HCT116 (cell line): ENCODE data around the gene ZNF697. TPM values are rescaled to one million over a fixed set of nuclear protein-coding genes. Genes with fewer than 3 reads are reported as not detected.
"Not testable (repeated sequence)": the region's sequence is repeated elsewhere in the genome, so short reads cannot be mapped to it uniquely, and the experiment has no call there.

ENCODE experiments used
- ATAC-seq: fragments of 200-7000 bp; cut with Tn5 transposase; 2 replicates; pipeline ENCODE4 v1.9.1; 2020; ENCODE audit warnings: mild to moderate bottlenecking, moderate library complexity
- BruUV-seq: library from RNA; stranded (reverse); fragments of 400-500 nt; replicated peaks from 2 replicates; lab custom pipeline; 2021; lab: Mats Ljungman, UMichigan
- CTCF ChIA-PET: fragments of 300-600 bp; sonication (Branson Sonifier 250); formaldehyde crosslinking; loops from one replicate; lab custom pipeline; 2021; ENCODE audit warnings: antibody characterized with exemption; lab: Charles Lee
- POLR2A ChIA-PET: fragments of 300-600, 350-600 bp; sonication (Branson Sonifier 250); formaldehyde crosslinking; loops from one replicate; lab custom pipeline; 2021; ENCODE audit warnings: antibody characterized with exemption; lab: Charles Lee
- RAD21 ChIA-PET, 2 experiments: fragments of 300-600 bp; sonication (Branson Sonifier 250); formaldehyde crosslinking; loops; one replicate each; lab custom pipeline; 2023; ENCODE audit warnings: low total read pairs in 2 of 2; ENCODE audit not compliant: uncharacterized antibody in 2 of 2, unreplicated experiment in 2 of 2, low non-redundant PET in 1 of 2; lab: Charles Lee
- DNase-seq: peaks from one replicate; pipeline ENCODE4 v3.0.0-alpha.2; 2010; ENCODE audit warnings: low read depth, low spot score
- H2AFZ ChIP-seq: fragments of 200-600 bp; shearing (Covaris generic), sonication (generic); 2 replicates; pipeline ENCODE4 v1.6.1; 2017; ENCODE audit warnings: low read depth, mixed run types, mixed read lengths, antibody characterized with exemption, low read length; ENCODE audit not compliant: poor library complexity, severe bottlenecking
- H3K27ac ChIP-seq: 2 replicates; pipeline ENCODE4 v1.5.1; 2012; ENCODE audit warnings: low read depth, low read length
- H3K27me3 ChIP-seq: fragments of 200-600 bp; sonication (generic); 2 replicates; pipeline ENCODE4 v1.6.1; 2016; ENCODE audit warnings: mixed run types, low read length, mixed read lengths; ENCODE audit not compliant: insufficient read depth
- H3K36me3 ChIP-seq, 2 experiments: fragments of 200-500 bp in 1 of 2; fragments of 200-600 bp in 1 of 2; sonication (Bioruptor generic) in 1 of 2; sonication (generic) in 1 of 2; 2 replicates each; pipeline versions ENCODE4 v1.5.1 to v1.6.1; 2014 to 2016; ENCODE audit warnings: low read length in 2 of 2, inconsistent platforms in 1 of 2, mixed read lengths in 1 of 2, mixed run types in 1 of 2; ENCODE audit not compliant: insufficient read depth in 2 of 2, control insufficient read depth in 1 of 2
- H3K4me1 ChIP-seq, 2 experiments: fragments of 200-600 bp in 1 of 2; sonication (generic) in 1 of 2; 2 replicates each; pipeline versions ENCODE4 v1.5.1 to v1.6.1; 2012 to 2017; ENCODE audit warnings: low read length in 2 of 2, inconsistent platforms in 1 of 2, mild to moderate bottlenecking in 1 of 2, mixed read lengths in 1 of 2, mixed run types in 1 of 2, moderate library complexity in 1 of 2; ENCODE audit not compliant: insufficient read depth in 2 of 2, control insufficient read depth in 1 of 2
- H3K4me2 ChIP-seq: fragments of 200-600 bp; sonication (generic); 2 replicates; pipeline ENCODE4 v1.6.1; 2017; ENCODE audit warnings: mixed run types, low read length, mixed read lengths
- H3K4me3 ChIP-seq, 2 experiments: fragments of 200-600 bp in 1 of 2; sonication (generic) in 1 of 2; replicated peaks in 1 of 2; 2 replicates each; pipeline ENCODE4 v1.5.1; 2011 to 2016; ENCODE audit warnings: low read length in 2 of 2, control low read depth in 1 of 2, low read depth in 1 of 2, mild to moderate bottlenecking in 1 of 2, mixed read lengths in 1 of 2, mixed run types in 1 of 2
- H3K79me2 ChIP-seq: fragments of 200-600 bp; sonication (generic); 2 replicates; pipeline ENCODE4 v1.6.1; 2017; ENCODE audit warnings: mild to moderate bottlenecking, mixed run types, low read length, moderate library complexity, mixed read lengths; ENCODE audit not compliant: insufficient read depth
- H3K9ac ChIP-seq: fragments of 200-600 bp; sonication (generic); 2 replicates; pipeline ENCODE4 v1.6.1; 2016; ENCODE audit warnings: low read length, mixed read lengths
- H3K9me2 ChIP-seq: fragments of 200-600 bp; sonication (generic), shearing (Covaris generic); 2 replicates; pipeline ENCODE4 v1.6.1; 2017; ENCODE audit warnings: mixed run types, mild to moderate bottlenecking, moderate library complexity; ENCODE audit not compliant: insufficient read depth
- H3K9me3 ChIP-seq, 2 experiments: fragments of 200-500 bp in 1 of 2; fragments of 200-600 bp in 1 of 2; sonication (Bioruptor generic) in 1 of 2; sonication (generic) in 1 of 2; 2 replicates each; pipeline ENCODE4 v1.6.1; 2014 to 2017; ENCODE audit warnings: low read length in 2 of 2, mixed read lengths in 2 of 2, inconsistent platforms in 1 of 2, low read depth in 1 of 2, mild to moderate bottlenecking in 1 of 2, mixed run types in 1 of 2, moderate library complexity in 1 of 2; ENCODE audit not compliant: control insufficient read depth in 1 of 2, insufficient read depth in 1 of 2
- H4K20me1 ChIP-seq: fragments of 200-600 bp; sonication (generic), shearing (Covaris generic); 2 replicates; pipeline ENCODE4 v1.6.1; 2017; ENCODE audit warnings: mixed run types, mild to moderate bottlenecking, moderate library complexity; ENCODE audit not compliant: insufficient read depth
- ATF3 ChIP-seq: IDR thresholded peaks from 2 replicates; pipeline ENCODE4 v1.6.1; 2012
- CBX3 ChIP-seq: IDR thresholded peaks from 2 replicates; pipeline ENCODE4 v1.6.1; 2012; ENCODE audit warnings: low read depth
- CTCF ChIP-seq, 3 experiments: fragments of 200-600 bp in 1 of 3; sonication (generic) in 1 of 3; IDR thresholded peaks in 2 of 3; conservative IDR thresholded peaks in 1 of 3; 2 replicates each; pipeline ENCODE4 v1.5.1; 2012 to 2017; ENCODE audit warnings: low read depth in 2 of 3, low read length in 2 of 3, antibody characterized with exemption in 1 of 3, borderline replicate concordance in 1 of 3, control low read depth in 1 of 3, mild to moderate bottlenecking in 1 of 3, mixed read lengths in 1 of 3, mixed run types in 1 of 3, moderate library complexity in 1 of 3; ENCODE audit not compliant: insufficient read depth in 1 of 3
- EGR1 ChIP-seq: IDR thresholded peaks from 2 replicates; pipeline ENCODE4 v1.6.1; 2012; ENCODE audit warnings: low read depth
- FOSL1 ChIP-seq: IDR thresholded peaks from 2 replicates; pipeline ENCODE4 v1.6.1; 2012; ENCODE audit warnings: low read depth
- MAX ChIP-seq: IDR thresholded peaks from 2 replicates; pipeline ENCODE4 v1.6.1; 2012
- POLR2AphosphoS5 ChIP-seq: IDR thresholded peaks from 2 replicates; pipeline ENCODE4 v1.6.1; 2011; ENCODE audit warnings: mild to moderate bottlenecking, low read depth, low read length, moderate library complexity
- RAD21 ChIP-seq: IDR thresholded peaks from 2 replicates; pipeline ENCODE4 v1.6.1; 2012; ENCODE audit warnings: low read depth, mild to moderate bottlenecking
- SIN3A ChIP-seq: IDR thresholded peaks from 2 replicates; pipeline ENCODE4 v1.6.1; 2012; ENCODE audit warnings: low read depth
- SP1 ChIP-seq: IDR thresholded peaks from 2 replicates; pipeline ENCODE4 v1.6.1; 2012; ENCODE audit warnings: low read depth
- SRF ChIP-seq: IDR thresholded peaks from 2 replicates; pipeline ENCODE4 v1.6.1; 2012; ENCODE audit warnings: low read depth
- TCF7L2 ChIP-seq: IDR thresholded peaks from 2 replicates; pipeline ENCODE4 v1.7.0; 2011; ENCODE audit warnings: borderline replicate concordance, inconsistent platforms; ENCODE audit not compliant: insufficient read depth, insufficient read length; ENCODE audit errors: extremely low read depth
- YY1 ChIP-seq: IDR thresholded peaks from 2 replicates; pipeline ENCODE4 v1.6.1; 2011; ENCODE audit warnings: low read length, low read depth, moderate library complexity, mild to moderate bottlenecking; ENCODE audit not compliant: insufficient replicate concordance; ENCODE audit errors: extremely low read depth
- intact Hi-C: fragments of 100-400 bp; cut with micrococcal nuclease; formaldehyde crosslinking; loops from 2 replicates; pipeline ENCODE4 v1.10.0; 2022
- total RNA-seq: library from RNA; stranded (reverse); gene quantifications from one replicate; pipeline ENCODE4 v1.2.1, GENCODE V29; 2021; ENCODE audit not compliant: unreplicated experiment

The ZNF697 gene
- total RNA-seq, 1 experiment from 2014 or later = 5.9 TPM

- H3K9ac ChIP-seq, BruUV-seq, RAD21 ChIA-PET, H3K9me2 ChIP-seq, ATAC-seq, H3K27ac ChIP-seq, H3K27me3 ChIP-seq, H3K36me3 ChIP-seq, H2AFZ ChIP-seq, intact Hi-C loops, H3K79me2 ChIP-seq, H3K4me1 ChIP-seq, POLR2A ChIA-PET, H3K4me3 ChIP-seq, CTCF ChIA-PET, H4K20me1 ChIP-seq, DNase-seq, H3K9me3 ChIP-seq, H3K4me2 ChIP-seq: not testable (repeated sequence)
Observed at GRCh38 chr1:119581076-119581475, 67.0 kb downstream of the ZNF697 start.

- Histone ChIP-seq H3K27me3 (no peaks in the 10 kb centered on the region), H3K9me2 (no peaks in the 10 kb centered on the region), H3K36me3 (no peaks in the 10 kb centered on the region), H3K4me3 (no peak overlapping the region), H2AFZ (no peak overlapping the region), H4K20me1 (no peaks in the 10 kb centered on the region), H3K27ac (no peak overlapping the region), H3K79me2 (no peaks in the 10 kb centered on the region), H3K4me2 (no peak overlapping the region), H3K9ac (no peak overlapping the region), H3K9me3 (no peaks in the 10 kb centered on the region), H3K4me1 (no peaks in the 10 kb centered on the region)
- no peak for ATAC-seq
- no peak for DNase-seq
- CTCF ChIA-PET = interaction anchor here (1.5 kb wide), 1 partner anchor 29 kb away, joined by 4 read pairs; no protein-coding TSS in a partner anchor
- TF ChIP-seq EGR1 = no peak
- no peak for TF ChIP-seq SIN3A
- TF ChIP-seq MAX = no peak
- no peak for TF ChIP-seq TCF7L2
- no peak for TF ChIP-seq YY1
- no peak for TF ChIP-seq SP1
- TF ChIP-seq SRF = no peak
- no peak for TF ChIP-seq CTCF (IDR thresholded peaks at IDR 0.05 in 2 of 3, conservative IDR thresholded peaks at IDR 0.05 in 1 of 3; ENCODE audit: borderline replicate concordance in 1 of 3, insufficient read depth in 1 of 3, low read depth in 2 of 3, low read length in 2 of 3)
- TF ChIP-seq CBX3 = no peak
- TF ChIP-seq ATF3 = no peak
- no peak for TF ChIP-seq RAD21
- TF ChIP-seq FOSL1 = no peak
- no peak for TF ChIP-seq POLR2AphosphoS5
- POLR2A ChIA-PET = no interaction called here
- no TSS peak for BruUV-seq
- intact Hi-C loops = no loop called here
- RAD21 ChIA-PET = no interaction called here
Observed at GRCh38 chr1:119573886-119574285, 74.2 kb downstream of the ZNF697 start.
